CD4-positive, alpha-beta T cell (primary cell): ENCODE results near the gene ATAD2B. TPM values are rescaled to one million over a fixed set of nuclear protein-coding genes. Genes with fewer than 3 reads are reported as not detected.

ENCODE experiments used
- ATAC-seq: fragments of 200-7000 bp; cut with Tn5 transposase; one replicate; pipeline ENCODE4 v1.10.0; 2022; ENCODE audit warnings: mild to moderate bottlenecking; ENCODE audit not compliant: poor library complexity
- CTCF ChIA-PET: fragments of 350-600 bp; sonication (Branson Sonifier 250); formaldehyde crosslinking; loops from one replicate; lab custom pipeline; 2021; ENCODE audit warnings: antibody characterized with exemption, inconsistent platforms; lab: Charles Lee
- POLR2A ChIA-PET: fragments of 350-600 bp; sonication (Branson Sonifier 250); formaldehyde crosslinking; loops from one replicate; lab custom pipeline; 2021; ENCODE audit warnings: antibody characterized with exemption, inconsistent platforms; lab: Charles Lee
- DNase-seq, 14 experiments: peaks; one replicate each; pipeline ENCODE4 v3.0.0-alpha.2; 2013 to 2020; ENCODE audit warnings: mixed read lengths in 2 of 14
- H3K27ac ChIP-seq, 2 donors: one replicate each; pipeline versions ENCODE4 v1.5.1 to v1.7.0; 2013; ENCODE audit warnings: low read length in 2 of 2, low read depth in 1 of 2, mild to moderate bottlenecking in 1 of 2
- H3K27me3 ChIP-seq, 2 experiments: 1 replicate in 1 of 2; 2 replicates in 1 of 2; pipeline versions ENCODE4 v1.6.1 to v1.7.0; 2013; ENCODE audit warnings: low read length in 2 of 2, control low read depth in 1 of 2, mild to moderate bottlenecking in 1 of 2, moderate library complexity in 1 of 2; ENCODE audit not compliant: insufficient read depth in 2 of 2, control insufficient read depth in 1 of 2
- H3K36me3 ChIP-seq: one replicate; pipeline ENCODE4 v1.6.1; 2013; ENCODE audit warnings: low read length, control low read depth; ENCODE audit not compliant: insufficient read depth
- H3K4me1 ChIP-seq: one replicate; pipeline ENCODE4 v1.6.1; 2013; ENCODE audit warnings: low read length, control low read depth; ENCODE audit not compliant: insufficient read depth
- H3K4me3 ChIP-seq: one replicate; pipeline ENCODE4 v1.5.1; 2013; ENCODE audit warnings: mild to moderate bottlenecking, low read length, moderate library complexity
- H3K9me3 ChIP-seq, 2 experiments: 1 replicate in 1 of 2; 2 replicates in 1 of 2; pipeline versions ENCODE4 v1.6.1 to v1.7.0; 2013; ENCODE audit warnings: low read length in 2 of 2, mild to moderate bottlenecking in 2 of 2, control low read depth in 1 of 2, moderate library complexity in 1 of 2; ENCODE audit not compliant: control insufficient read depth in 1 of 2, insufficient read depth in 1 of 2
- H3K27ac Mint-ChIP-seq: one replicate; pipeline ENCODE4 v1.8.0; 2020; ENCODE audit warnings: mixed read lengths
- H3K27me3 Mint-ChIP-seq: one replicate; pipeline ENCODE4 v1.8.0; 2021; ENCODE audit warnings: mixed read lengths
- H3K36me3 Mint-ChIP-seq: one replicate; pipeline ENCODE4 v1.8.0; 2021; ENCODE audit warnings: low read depth, mixed read lengths
- H3K4me1 Mint-ChIP-seq: one replicate; pipeline ENCODE4 v1.8.0; 2021; ENCODE audit warnings: low read depth, mixed read lengths
- H3K4me3 Mint-ChIP-seq: one replicate; pipeline ENCODE4 v1.8.0; 2020; ENCODE audit warnings: mild to moderate bottlenecking, mixed read lengths
- H3K9me3 Mint-ChIP-seq: one replicate; pipeline ENCODE4 v1.8.0; 2020; ENCODE audit warnings: mixed read lengths
- intact Hi-C, 2 experiments: fragments of 100-400 bp; cut with DNase I in 1 of 2; cut with micrococcal nuclease in 1 of 2; formaldehyde crosslinking; loops; one replicate each; pipeline versions ENCODE4 v1.15.1 to v1.9.0; 2023 to 2025; cut with DNase I, micrococcal nuclease
- total RNA-seq, 174 experiments: library from RNA in 2 of 174; stranded (reverse) in 2 of 174; gene quantifications; one replicate each; pipeline ENCODE4 v1.2.3 and lab custom pipeline; 2021 to 2026
- TF ChIP-seq, protein P1 (sequence below): fragments of 200-600 bp; IDR thresholded peaks from one replicate; pipeline ENCODE4 v1.8.0; 2022; ENCODE audit warnings: antibody characterized with exemption, mild to moderate bottlenecking

Gene ATAD2B
- total RNA-seq, 2 experiments from 2014 or later = 30.7 to 35.4 TPM

DNA sequence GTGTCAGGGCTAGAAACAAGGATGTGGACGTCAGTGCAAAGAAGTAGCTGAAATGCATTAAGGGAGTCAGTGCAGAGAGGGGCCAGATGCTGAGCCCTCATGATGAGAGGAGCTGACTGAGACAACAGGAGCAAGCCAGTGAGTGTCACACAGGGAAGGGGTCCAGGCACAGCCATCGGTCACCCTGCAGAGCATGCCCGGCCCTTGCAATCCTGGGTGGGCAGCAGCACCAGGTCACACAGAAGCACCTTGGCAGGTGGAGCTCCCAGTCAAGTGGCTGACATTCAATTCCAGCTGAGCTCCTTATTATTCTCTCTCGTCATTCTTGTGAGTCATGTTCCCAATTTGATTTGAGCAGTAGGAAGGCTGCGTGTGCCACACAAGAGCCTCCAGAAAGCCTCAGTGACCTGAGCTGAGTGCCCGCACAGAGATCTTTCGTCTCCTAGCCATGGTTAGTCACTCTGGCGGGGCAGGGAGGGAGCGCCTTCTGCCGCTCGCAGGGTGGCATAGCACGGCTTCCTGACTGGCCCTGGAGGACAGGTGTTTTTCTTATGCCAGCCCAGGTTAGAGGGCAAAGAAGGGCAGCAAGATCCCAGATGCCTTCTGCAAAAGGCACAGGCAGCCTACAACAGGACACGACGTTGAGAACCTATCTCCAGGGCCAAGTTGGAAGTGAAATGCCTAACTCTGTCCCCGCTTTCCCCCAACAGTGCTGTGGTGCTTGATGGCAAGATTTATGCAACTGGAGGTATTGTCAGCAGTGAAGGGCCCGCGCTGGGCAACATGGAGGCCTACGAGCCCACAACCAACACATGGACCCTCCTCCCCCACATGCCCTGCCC lies 220.9 kb downstream of the ATAD2B start:
- CTCF ChIA-PET = no interaction called here
- no peak overlapping the region for H3K4me3 Mint-ChIP-seq
- H3K9me3 Mint-ChIP-seq = no peaks in the 10 kb centered on the region
- Histone ChIP-seq H3K9me3 (no peaks in the 10 kb centered on the region), H3K4me3 (no peak overlapping the region), H3K4me1 (no peaks in the 10 kb centered on the region), H3K27me3 (no peaks in the 10 kb centered on the region), H3K36me3 (peaks cover 13% of the 10 kb centered on the region), H3K27ac (no peak overlapping the region)
- TF ChIP-seq, protein P1, sequence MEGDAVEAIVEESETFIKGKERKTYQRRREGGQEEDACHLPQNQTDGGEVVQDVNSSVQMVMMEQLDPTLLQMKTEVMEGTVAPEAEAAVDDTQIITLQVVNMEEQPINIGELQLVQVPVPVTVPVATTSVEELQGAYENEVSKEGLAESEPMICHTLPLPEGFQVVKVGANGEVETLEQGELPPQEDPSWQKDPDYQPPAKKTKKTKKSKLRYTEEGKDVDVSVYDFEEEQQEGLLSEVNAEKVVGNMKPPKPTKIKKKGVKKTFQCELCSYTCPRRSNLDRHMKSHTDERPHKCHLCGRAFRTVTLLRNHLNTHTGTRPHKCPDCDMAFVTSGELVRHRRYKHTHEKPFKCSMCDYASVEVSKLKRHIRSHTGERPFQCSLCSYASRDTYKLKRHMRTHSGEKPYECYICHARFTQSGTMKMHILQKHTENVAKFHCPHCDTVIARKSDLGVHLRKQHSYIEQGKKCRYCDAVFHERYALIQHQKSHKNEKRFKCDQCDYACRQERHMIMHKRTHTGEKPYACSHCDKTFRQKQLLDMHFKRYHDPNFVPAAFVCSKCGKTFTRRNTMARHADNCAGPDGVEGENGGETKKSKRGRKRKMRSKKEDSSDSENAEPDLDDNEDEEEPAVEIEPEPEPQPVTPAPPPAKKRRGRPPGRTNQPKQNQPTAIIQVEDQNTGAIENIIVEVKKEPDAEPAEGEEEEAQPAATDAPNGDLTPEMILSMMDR = no peak
- ATAC-seq = no peak
- no peaks in the 10 kb centered on the region for H3K4me1 Mint-ChIP-seq
- H3K27me3 Mint-ChIP-seq = no peaks in the 10 kb centered on the region
- no peak for DNase-seq
- intact Hi-C loops = no loop called here
- peaks cover 74% of the 10 kb centered on the region for H3K36me3 Mint-ChIP-seq
- H3K27ac Mint-ChIP-seq = no peak overlapping the region
- POLR2A ChIA-PET = no interaction called here

DNA sequence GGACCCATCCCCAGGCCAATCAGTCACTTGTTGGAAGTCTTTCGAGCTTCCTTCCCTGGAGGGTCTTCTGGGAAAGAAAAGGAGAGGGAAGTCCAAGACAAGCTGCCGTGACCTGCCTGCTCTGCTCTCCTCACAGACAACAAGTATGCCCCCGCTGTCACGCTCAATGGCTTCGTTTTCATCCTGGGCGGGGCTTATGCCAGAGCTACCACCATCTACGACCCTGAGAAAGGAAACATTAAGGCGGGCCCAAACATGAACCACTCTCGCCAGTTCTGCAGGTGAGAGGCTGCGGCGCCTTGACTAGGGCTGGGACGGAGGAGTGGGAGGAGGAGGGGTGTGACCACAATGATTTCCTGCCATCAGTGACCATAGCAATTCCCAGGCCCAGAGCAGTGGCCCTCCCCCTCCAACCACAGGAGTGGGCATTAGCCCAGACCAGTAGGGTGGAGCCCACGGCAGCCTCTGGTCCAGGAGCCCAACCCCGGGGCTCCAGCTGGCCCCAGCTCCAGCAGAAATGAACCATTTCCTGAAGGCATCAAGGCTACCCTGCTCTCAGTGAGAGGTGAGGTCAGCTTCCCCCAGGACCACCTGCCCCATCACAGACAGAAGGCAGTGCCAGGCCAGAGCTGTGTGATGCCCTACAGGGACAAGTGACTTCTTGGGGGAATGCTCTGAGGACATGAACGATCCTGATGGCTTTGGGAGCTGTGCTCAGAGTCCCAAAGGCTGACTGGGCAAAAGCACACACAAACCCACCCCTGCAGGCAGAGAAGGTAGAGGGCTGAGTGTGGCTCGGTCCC lies 223.1 kb downstream of the ATAD2B start:
- DNase-seq (no peak), ATAC-seq (no peak)
- intact Hi-C loops = no loop called here
- Histone ChIP-seq H3K27ac (no peak overlapping the region), H3K27me3 (no peaks in the 10 kb centered on the region), H3K36me3 (peaks cover 13% of the 10 kb centered on the region), H3K4me1 (no peaks in the 10 kb centered on the region), H3K4me3 (no peak overlapping the region), H3K9me3 (no peaks in the 10 kb centered on the region)
- no peaks in the 10 kb centered on the region for H3K27me3 Mint-ChIP-seq
- POLR2A ChIA-PET = no interaction called here
- CTCF ChIA-PET = no interaction called here
- TF ChIP-seq, protein P1 = no peak
- no peaks in the 10 kb centered on the region for H3K9me3 Mint-ChIP-seq
- no peaks in the 10 kb centered on the region for H3K4me1 Mint-ChIP-seq
- H3K27ac Mint-ChIP-seq = no peak overlapping the region
- peaks cover 59% of the 10 kb centered on the region for H3K36me3 Mint-ChIP-seq
- H3K4me3 Mint-ChIP-seq = no peak overlapping the region

DNA sequence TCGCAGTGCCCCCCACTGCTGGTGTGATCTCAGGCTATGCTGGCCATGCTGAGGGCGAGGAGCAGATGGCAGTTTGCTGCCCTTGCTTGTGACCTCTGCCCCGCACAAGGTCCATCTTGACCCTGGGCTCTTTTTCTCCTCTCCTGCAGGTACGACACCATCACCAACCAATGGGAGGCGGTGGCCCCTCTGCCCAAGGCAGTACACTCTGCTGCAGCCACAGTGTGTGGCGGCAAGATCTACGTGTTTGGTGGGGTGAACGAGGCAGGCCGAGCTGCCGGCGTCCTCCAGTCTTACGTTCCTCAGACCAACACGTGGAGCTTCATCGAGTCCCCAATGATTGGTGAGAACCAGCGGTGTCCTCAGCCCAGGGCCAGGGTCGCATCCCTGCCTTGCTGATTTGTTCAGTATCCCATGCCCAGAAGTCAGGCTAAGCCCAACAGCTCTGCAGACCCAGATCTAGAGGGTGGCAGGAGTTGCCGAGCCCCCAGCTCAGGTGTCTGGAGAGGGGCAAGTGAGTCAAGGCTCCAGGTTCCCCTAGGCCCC lies 223.8 kb downstream of the ATAD2B start:
- intact Hi-C loops = no loop called here
- TF ChIP-seq, protein P1 = no peak
- H3K36me3 ChIP-seq = peaks cover 12% of the 10 kb centered on the region
- POLR2A ChIA-PET = no interaction called here
- no peaks in the 10 kb centered on the region for H3K27me3 ChIP-seq
- H3K36me3 Mint-ChIP-seq = peaks cover 52% of the 10 kb centered on the region
- no peaks in the 10 kb centered on the region for H3K9me3 ChIP-seq
- H3K27ac Mint-ChIP-seq = no peak overlapping the region
- H3K27me3 Mint-ChIP-seq = no peaks in the 10 kb centered on the region
- DNase-seq (no peak), ATAC-seq (no peak)
- no peaks in the 10 kb centered on the region for H3K4me1 ChIP-seq
- H3K27ac ChIP-seq = no peak overlapping the region
- CTCF ChIA-PET = no interaction called here
- no peaks in the 10 kb centered on the region for H3K4me1 Mint-ChIP-seq
- no peak overlapping the region for H3K4me3 Mint-ChIP-seq
- H3K9me3 Mint-ChIP-seq = no peaks in the 10 kb centered on the region
- no peak overlapping the region for H3K4me3 ChIP-seq
